Measurements from ENCODE around the gene CRYL1.

- TF ChIP-seq, protein P1, sequence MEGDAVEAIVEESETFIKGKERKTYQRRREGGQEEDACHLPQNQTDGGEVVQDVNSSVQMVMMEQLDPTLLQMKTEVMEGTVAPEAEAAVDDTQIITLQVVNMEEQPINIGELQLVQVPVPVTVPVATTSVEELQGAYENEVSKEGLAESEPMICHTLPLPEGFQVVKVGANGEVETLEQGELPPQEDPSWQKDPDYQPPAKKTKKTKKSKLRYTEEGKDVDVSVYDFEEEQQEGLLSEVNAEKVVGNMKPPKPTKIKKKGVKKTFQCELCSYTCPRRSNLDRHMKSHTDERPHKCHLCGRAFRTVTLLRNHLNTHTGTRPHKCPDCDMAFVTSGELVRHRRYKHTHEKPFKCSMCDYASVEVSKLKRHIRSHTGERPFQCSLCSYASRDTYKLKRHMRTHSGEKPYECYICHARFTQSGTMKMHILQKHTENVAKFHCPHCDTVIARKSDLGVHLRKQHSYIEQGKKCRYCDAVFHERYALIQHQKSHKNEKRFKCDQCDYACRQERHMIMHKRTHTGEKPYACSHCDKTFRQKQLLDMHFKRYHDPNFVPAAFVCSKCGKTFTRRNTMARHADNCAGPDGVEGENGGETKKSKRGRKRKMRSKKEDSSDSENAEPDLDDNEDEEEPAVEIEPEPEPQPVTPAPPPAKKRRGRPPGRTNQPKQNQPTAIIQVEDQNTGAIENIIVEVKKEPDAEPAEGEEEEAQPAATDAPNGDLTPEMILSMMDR (IDR thresholded peaks at IDR 0.05; ENCODE audit: low read depth, low read length, poor library complexity, severe bottlenecking) = no peak
- no peak for TF ChIP-seq EZH2phosphoT487 (IDR thresholded peaks at IDR 0.05; ENCODE audit: borderline replicate concordance, low read length)
These were observed 19.0 kb downstream of the CRYL1 start for GRCh38 chr13:20506696-20507095.
